Astrocyte (in vitro differentiated cells and primary cell): ENCODE results near the gene GTF2H4. TPM values are rescaled to one million over a fixed set of nuclear protein-coding genes. Genes with fewer than 3 reads are reported as not detected.

Experiments
- DNase-seq: peaks from one replicate; pipeline ENCODE4 v3.0.0-alpha.2; 2010; ENCODE audit warnings: low read depth
- FAIRE-seq: peaks from 2 replicates; lab custom pipeline; 2011; peaks lifted over from hg19 to GRCh38; lab: Jason Lieb, UNC
- H2AFZ ChIP-seq: 2 replicates; pipeline ENCODE4 v1.6.0; 2012; ENCODE audit warnings: low read depth, low read length, inconsistent platforms
- H3K27ac ChIP-seq: 2 replicates; pipeline ENCODE4 v1.5.1; 2011; ENCODE audit warnings: low read depth, low read length, inconsistent platforms
- H3K27me3 ChIP-seq: 2 replicates; pipeline ENCODE4 v1.6.0; 2011; ENCODE audit warnings: low read length, inconsistent platforms; ENCODE audit not compliant: insufficient read depth
- H3K36me3 ChIP-seq: 2 replicates; pipeline ENCODE4 v1.5.1; 2011; ENCODE audit warnings: low read length, inconsistent platforms; ENCODE audit not compliant: insufficient read depth
- H3K4me1 ChIP-seq: 2 replicates; pipeline ENCODE4 v1.5.1; 2011; ENCODE audit warnings: low read length, inconsistent platforms; ENCODE audit not compliant: insufficient read depth
- H3K4me2 ChIP-seq: 2 replicates; pipeline ENCODE4 v1.6.0; 2012; ENCODE audit warnings: low read length, inconsistent platforms
- H3K4me3 ChIP-seq: 2 replicates; pipeline ENCODE4 v1.5.1; 2011; ENCODE audit warnings: low read depth, mild to moderate bottlenecking, low read length, inconsistent platforms; ENCODE audit not compliant: insufficient read depth
- H3K79me2 ChIP-seq: 2 replicates; pipeline ENCODE4 v1.6.0; 2012; ENCODE audit warnings: mild to moderate bottlenecking, low read length, inconsistent platforms; ENCODE audit not compliant: insufficient read depth
- H3K9ac ChIP-seq: 2 replicates; pipeline ENCODE4 v1.6.0; 2012; ENCODE audit warnings: mild to moderate bottlenecking, low read length, inconsistent platforms
- H3K9me3 ChIP-seq: 2 replicates; pipeline ENCODE4 v1.5.1; 2012; ENCODE audit warnings: low read depth, mild to moderate bottlenecking, low read length, inconsistent platforms; ENCODE audit not compliant: insufficient read depth
- H4K20me1 ChIP-seq: 2 replicates; pipeline ENCODE4 v1.6.0; 2012; ENCODE audit warnings: low read length, inconsistent platforms; ENCODE audit not compliant: insufficient read depth
- H3K27ac Mint-ChIP-seq: one replicate; pipeline ENCODE4 v1.8.0; 2021; ENCODE audit warnings: mild to moderate bottlenecking, mixed read lengths; ENCODE audit not compliant: unreplicated experiment
- H3K27me3 Mint-ChIP-seq: one replicate; pipeline ENCODE4 v1.8.0; 2021; ENCODE audit warnings: low read depth, mixed read lengths; ENCODE audit not compliant: unreplicated experiment
- H3K36me3 Mint-ChIP-seq: one replicate; pipeline ENCODE4 v1.8.0; 2021; ENCODE audit warnings: low read depth, mixed read lengths; ENCODE audit not compliant: unreplicated experiment
- H3K4me1 Mint-ChIP-seq: one replicate; pipeline ENCODE4 v1.8.0; 2021; ENCODE audit warnings: low read depth, mixed read lengths; ENCODE audit not compliant: unreplicated experiment
- H3K4me3 Mint-ChIP-seq: one replicate; pipeline ENCODE4 v1.8.0; 2021; ENCODE audit warnings: mild to moderate bottlenecking, moderate library complexity, mixed read lengths; ENCODE audit not compliant: unreplicated experiment
- H3K9me3 Mint-ChIP-seq: one replicate; pipeline ENCODE4 v1.8.0; 2021; ENCODE audit warnings: mild to moderate bottlenecking, mixed read lengths; ENCODE audit not compliant: unreplicated experiment
- EZH2 ChIP-seq: IDR thresholded peaks from 2 replicates; pipeline ENCODE4 v1.6.1; 2012; ENCODE audit warnings: mild to moderate bottlenecking, low read length, inconsistent platforms; ENCODE audit not compliant: insufficient read depth
- total RNA-seq: library from RNA; stranded (reverse); gene quantifications from 2 replicates; pipeline ENCODE4 v1.2.1, GENCODE V29; 2021
- TF ChIP-seq, protein P1 (sequence below): IDR thresholded peaks from 2 replicates; pipeline ENCODE4 v1.5.1; 2011; ENCODE audit warnings: low read depth, mild to moderate bottlenecking, inconsistent platforms, low read length, moderate library complexity; ENCODE audit not compliant: insufficient read depth

GTF2H4 gene
- total RNA-seq, 1 donor from 2014 or later = 34.3 TPM

DNA sequence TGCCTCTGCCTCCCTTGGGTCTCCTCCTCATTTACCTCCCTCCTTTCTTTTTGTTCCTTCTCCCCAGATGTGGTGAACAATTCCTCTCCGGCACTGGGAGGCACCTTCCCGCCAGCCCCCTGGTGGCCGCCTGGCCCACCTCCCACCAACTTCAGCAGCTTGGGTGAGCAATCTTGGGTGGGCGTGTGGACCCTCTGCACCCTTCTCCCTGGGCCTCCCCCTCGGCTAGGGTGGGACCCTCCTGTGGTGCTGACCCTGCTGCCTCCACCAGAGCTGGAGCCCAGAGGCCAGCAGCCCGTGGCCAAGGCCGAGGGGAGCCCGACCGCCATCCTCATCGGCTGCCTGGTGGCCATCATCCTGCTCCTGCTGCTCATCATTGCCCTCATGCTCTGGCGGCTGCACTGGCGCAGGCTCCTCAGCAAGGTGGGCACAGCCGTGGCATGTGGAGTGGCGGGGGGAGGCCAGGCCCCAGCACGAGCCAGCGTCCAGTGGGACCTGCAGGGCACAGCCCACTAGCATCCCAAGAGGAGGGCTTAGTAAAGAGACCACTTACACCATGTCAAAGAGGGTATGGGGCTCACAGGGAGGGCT lies 14.9 kb upstream of the GTF2H4 start:
- FAIRE-seq (no peak), DNase-seq (no peak)
- no peak overlapping the region for H2AFZ ChIP-seq
- no peaks in the 10 kb centered on the region for H3K9me3 ChIP-seq
- TF ChIP-seq, protein P1, sequence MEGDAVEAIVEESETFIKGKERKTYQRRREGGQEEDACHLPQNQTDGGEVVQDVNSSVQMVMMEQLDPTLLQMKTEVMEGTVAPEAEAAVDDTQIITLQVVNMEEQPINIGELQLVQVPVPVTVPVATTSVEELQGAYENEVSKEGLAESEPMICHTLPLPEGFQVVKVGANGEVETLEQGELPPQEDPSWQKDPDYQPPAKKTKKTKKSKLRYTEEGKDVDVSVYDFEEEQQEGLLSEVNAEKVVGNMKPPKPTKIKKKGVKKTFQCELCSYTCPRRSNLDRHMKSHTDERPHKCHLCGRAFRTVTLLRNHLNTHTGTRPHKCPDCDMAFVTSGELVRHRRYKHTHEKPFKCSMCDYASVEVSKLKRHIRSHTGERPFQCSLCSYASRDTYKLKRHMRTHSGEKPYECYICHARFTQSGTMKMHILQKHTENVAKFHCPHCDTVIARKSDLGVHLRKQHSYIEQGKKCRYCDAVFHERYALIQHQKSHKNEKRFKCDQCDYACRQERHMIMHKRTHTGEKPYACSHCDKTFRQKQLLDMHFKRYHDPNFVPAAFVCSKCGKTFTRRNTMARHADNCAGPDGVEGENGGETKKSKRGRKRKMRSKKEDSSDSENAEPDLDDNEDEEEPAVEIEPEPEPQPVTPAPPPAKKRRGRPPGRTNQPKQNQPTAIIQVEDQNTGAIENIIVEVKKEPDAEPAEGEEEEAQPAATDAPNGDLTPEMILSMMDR = no peak
- TF ChIP-seq EZH2 = no peak
- Mint-ChIP-seq H3K36me3 (peaks cover 44% of the 10 kb centered on the region), H3K4me1 (peaks cover 22% of the 10 kb centered on the region), H3K27ac (no peak overlapping the region), H3K9me3 (no peaks in the 10 kb centered on the region), H3K27me3 (no peaks in the 10 kb centered on the region), H3K4me3 (no peak overlapping the region)
- H4K20me1 ChIP-seq = peaks cover 31% of the 10 kb centered on the region
- no peaks in the 10 kb centered on the region for H3K27me3 ChIP-seq
- H3K4me2 ChIP-seq = no peak overlapping the region
- H3K36me3 ChIP-seq = peaks cover 4% of the 10 kb centered on the region
- H3K9ac ChIP-seq = no peak overlapping the region
- H3K4me1 ChIP-seq = peaks cover 17% of the 10 kb centered on the region
- H3K27ac ChIP-seq = no peak overlapping the region
- peaks cover 21% of the 10 kb centered on the region for H3K79me2 ChIP-seq
- H3K4me3 ChIP-seq = no peak overlapping the region

DNA sequence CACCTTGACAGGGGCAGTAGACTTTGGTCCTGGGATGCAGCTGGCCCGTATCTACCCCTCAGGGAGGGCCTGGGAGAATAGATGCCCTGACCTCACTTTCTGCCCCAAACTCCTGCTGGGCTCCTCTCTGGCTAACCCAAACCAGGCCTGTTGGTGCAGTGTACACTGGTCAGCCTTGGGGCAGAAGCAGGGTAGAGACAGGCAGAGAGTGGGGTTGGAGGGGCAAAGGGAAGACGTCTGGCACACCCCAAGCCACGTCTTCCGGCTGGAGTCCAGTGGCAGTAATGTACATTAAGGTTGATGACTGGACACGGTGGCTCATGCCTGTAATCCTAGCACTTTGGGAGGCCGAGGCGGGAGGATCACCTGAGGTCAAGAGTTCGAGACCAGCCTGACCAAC lies 14.3 kb upstream of the GTF2H4 start:
- no peak for TF ChIP-seq EZH2
- TF ChIP-seq, protein P1 = no peak
- Histone ChIP-seq H3K27me3 (no peaks in the 10 kb centered on the region), H3K4me2 (no peak overlapping the region), H3K9me3 (no peaks in the 10 kb centered on the region), H3K4me1 (peaks cover 11% of the 10 kb centered on the region), H2AFZ (no peak overlapping the region), H3K27ac (no peak overlapping the region), H3K9ac (no peak overlapping the region), H3K79me2 (peaks cover 19% of the 10 kb centered on the region), H3K36me3 (peaks cover 4% of the 10 kb centered on the region), H4K20me1 (peaks cover 29% of the 10 kb centered on the region), H3K4me3 (no peak overlapping the region)
- no peak for FAIRE-seq
- Mint-ChIP-seq H3K27ac (no peak overlapping the region), H3K36me3 (peaks cover 48% of the 10 kb centered on the region), H3K4me3 (no peak overlapping the region), H3K9me3 (no peaks in the 10 kb centered on the region), H3K4me1 (peaks cover 16% of the 10 kb centered on the region), H3K27me3 (no peaks in the 10 kb centered on the region)
- no peak for DNase-seq

DNA sequence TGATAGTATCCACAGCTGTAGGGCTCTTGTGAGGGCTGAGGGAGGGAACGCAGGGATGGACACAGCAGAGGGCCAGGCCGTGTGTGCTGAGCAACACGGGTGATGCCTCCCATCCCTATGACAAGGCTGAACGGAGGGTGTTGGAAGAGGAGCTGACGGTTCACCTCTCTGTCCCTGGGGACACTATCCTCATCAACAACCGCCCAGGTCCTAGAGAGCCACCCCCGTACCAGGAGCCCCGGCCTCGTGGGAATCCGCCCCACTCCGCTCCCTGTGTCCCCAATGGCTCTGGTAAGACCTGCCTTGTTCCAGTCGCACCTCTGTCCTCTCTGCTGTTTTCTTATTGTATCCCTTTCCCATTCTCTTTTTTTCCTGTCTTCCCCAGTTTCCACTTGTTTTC lies 13.6 kb upstream of the GTF2H4 start:
- no peak overlapping the region for H3K4me2 ChIP-seq
- H3K27me3 Mint-ChIP-seq = no peaks in the 10 kb centered on the region
- H4K20me1 ChIP-seq = peaks cover 23% of the 10 kb centered on the region
- no peak overlapping the region for H2AFZ ChIP-seq
- H3K9ac ChIP-seq = no peak overlapping the region
- no peak for DNase-seq
- no peak for TF ChIP-seq EZH2
- TF ChIP-seq, protein P1 = no peak
- no peak overlapping the region for H3K4me3 ChIP-seq
- H3K9me3 Mint-ChIP-seq = no peaks in the 10 kb centered on the region
- no peaks in the 10 kb centered on the region for H3K27me3 ChIP-seq
- no peak overlapping the region for H3K27ac Mint-ChIP-seq
- H3K79me2 ChIP-seq = peaks cover 12% of the 10 kb centered on the region
- peaks cover 8% of the 10 kb centered on the region for H3K4me1 ChIP-seq
- no peak overlapping the region for H3K4me3 Mint-ChIP-seq
- FAIRE-seq = no peak
- peaks cover 13% of the 10 kb centered on the region for H3K4me1 Mint-ChIP-seq
- H3K36me3 Mint-ChIP-seq = peaks cover 48% of the 10 kb centered on the region
- no peaks in the 10 kb centered on the region for H3K9me3 ChIP-seq
- H3K36me3 ChIP-seq = peaks cover 4% of the 10 kb centered on the region
- H3K27ac ChIP-seq = no peak overlapping the region
